GM12892 (cell line): Measurements from ENCODE around the gene TBC1D22A.

Experiments used
- POLR2A ChIP-seq: IDR thresholded peaks from 2 replicates; pipeline ENCODE4 v1.6.1; 2011; ENCODE audit warnings: low read depth, low read length, control low read depth
- POLR2AphosphoS5 ChIP-seq: IDR thresholded peaks from 2 replicates; pipeline ENCODE4 v1.6.1; 2011; ENCODE audit warnings: low read depth, low read length, control low read depth
- TAF1 ChIP-seq: IDR thresholded peaks from 2 replicates; pipeline ENCODE4 v1.6.1; 2011; ENCODE audit warnings: low read depth, mild to moderate bottlenecking, control low read depth, low read length, borderline replicate concordance

DNA sequence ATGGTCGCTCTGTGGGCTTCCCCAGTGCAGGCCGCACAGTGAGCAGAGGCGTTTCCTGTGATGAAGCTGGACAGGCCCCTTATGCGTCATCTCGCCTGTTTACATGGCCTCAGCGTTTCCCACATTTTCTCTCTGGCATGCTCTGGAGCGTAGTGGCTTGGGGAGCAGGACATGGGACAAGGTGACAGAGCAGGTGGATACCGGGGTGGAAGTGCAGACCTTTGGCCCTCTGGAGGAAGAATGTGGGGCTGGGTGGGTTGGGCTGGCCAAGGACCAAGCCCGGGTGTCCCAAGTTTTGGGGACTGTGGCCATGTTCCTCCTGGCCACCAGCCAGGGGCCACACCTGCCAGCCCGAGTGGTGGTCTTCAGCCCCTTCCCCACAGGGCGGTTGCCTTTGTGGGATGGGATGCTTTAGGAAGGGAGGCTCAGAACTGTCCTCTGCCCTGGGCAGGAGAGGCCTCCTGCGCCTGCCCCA, 446.6 kb downstream of the TBC1D22A start:
- no peak for TF ChIP-seq POLR2A
- no peak for TF ChIP-seq POLR2AphosphoS5
- no peak for TF ChIP-seq TAF1
